ENCODE measurements around the gene PIK3CB. TPM values are rescaled to one million over a fixed set of nuclear protein-coding genes. Genes with fewer than 3 reads are reported as not detected.

Gene PIK3CB
- total and polyA plus RNA-seq, 10 of the 15 experiments (the other 5 are each of a cell fraction or from before 2014, with no cell fraction given) = 5.0 to 18.4 (median 10.4) TPM

DNA sequence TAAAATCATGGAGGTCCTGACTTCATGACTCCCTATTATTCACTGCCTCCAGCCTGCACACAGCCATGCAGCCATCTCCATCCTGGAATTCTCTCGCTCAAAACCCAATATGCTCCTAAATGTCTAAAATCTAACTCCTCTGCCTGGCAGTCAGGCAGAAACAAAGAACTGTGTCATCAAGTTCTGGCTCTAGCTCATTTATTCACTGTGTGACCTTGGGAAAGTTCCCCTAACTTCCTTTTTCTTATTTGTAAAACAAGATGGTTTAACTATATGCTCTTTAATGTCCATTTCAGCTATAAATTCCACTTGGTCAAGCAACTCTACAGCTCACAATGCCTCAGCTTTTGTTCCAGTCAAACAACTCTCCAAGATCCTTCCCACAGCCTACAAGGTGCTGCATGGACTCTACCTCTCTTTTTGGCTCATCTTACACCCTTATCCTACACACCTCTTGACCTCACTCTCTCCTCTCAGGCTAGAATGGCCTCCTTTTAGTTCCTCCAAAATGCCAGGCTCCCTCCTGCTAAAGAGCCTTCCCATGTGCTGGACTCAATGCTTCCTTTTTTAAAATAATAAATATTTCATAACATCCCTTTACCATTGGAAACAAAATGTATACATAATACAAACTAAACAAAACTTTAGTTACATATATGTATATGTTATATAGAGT is 16.4 kb downstream of the PIK3CB start:
- CTCF ChIA-PET = interaction anchor here (0.6 to 1.7 kb wide), 3 partner anchors 11 to 97 kb away, joined by 3 to 6 read pairs (median 5); no protein-coding TSS in a partner anchor

DNA sequence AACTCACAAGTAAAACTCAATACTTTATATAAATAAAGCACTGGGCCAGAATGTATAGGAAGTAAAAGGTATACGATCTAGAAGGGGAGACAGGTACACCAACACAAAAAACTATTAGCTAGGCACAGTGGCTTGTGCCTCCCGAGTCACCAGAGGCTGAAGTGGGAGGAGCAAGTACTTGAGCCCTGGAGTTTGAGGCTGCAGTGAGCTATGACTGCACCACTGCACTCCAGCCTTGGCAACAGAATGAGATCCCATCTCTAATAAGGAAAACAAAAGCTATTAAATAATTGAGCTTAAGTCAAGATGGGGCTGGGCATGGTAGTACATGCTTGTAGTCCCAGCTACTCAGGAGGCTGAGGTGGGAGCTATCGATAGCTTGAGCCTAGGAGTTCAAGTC is 17.0 kb downstream of the PIK3CB start:
- Histone ChIP-seq H3K9ac (ENCODE audit: control insufficient read depth, insufficient read depth, low read length) (no peak overlapping the region), H3K4me2 (ENCODE audit: control insufficient read depth, insufficient read depth) (no peak overlapping the region), H3K27me3 (replicated peaks in 1 of 2; ENCODE audit: control insufficient read depth in 2 of 2, insufficient read depth in 2 of 2, low read length in 1 of 2) (no peaks in the 10 kb centered on the region), H2AFZ (ENCODE audit: control insufficient read depth, low read depth, low read length) (no peak overlapping the region), H3K27ac (ENCODE audit: control insufficient read depth, insufficient read depth) (no peak overlapping the region), H3K4me3 (no peak overlapping the region), H3K36me3 (ENCODE audit: control insufficient read depth in 2 of 2, insufficient read depth in 2 of 2, low read length in 1 of 2) (no peaks in the 10 kb centered on the region), H3K79me2 (ENCODE audit: control insufficient read depth, insufficient read depth, low read length) (peaks cover 14% of the 10 kb centered on the region), H4K20me1 (ENCODE audit: control insufficient read depth, insufficient read depth) (no peaks in the 10 kb centered on the region), H3K9me3 (replicated peaks; ENCODE audit: control insufficient read depth, insufficient read depth, low read length) (no peaks in the 10 kb centered on the region), H3K4me1 (ENCODE audit: control insufficient read depth, insufficient read depth, low read length) (no peaks in the 10 kb centered on the region; the same call in 1 of the 2 replicates)
- FAIRE-seq (no peak), ATAC-seq (no peak; the same call in 1 of the 3 replicates), DNase-seq (ENCODE audit: low read depth, low spot score) (no peak)
- in situ Hi-C loops (cut with MboI) (no loop called here), intact Hi-C loops (cut with micrococcal nuclease; ENCODE audit: unreplicated experiment) (no loop called here)
- POLR2A ChIA-PET = interaction anchor here (0.5 to 1.5 kb wide), 2 partner anchors 24 to 37 kb away, joined by 3 to 4 read pairs; no protein-coding TSS in a partner anchor
- SMC1A ChIA-PET (ENCODE audit: uncharacterized antibody, unreplicated experiment) = interaction anchor here (0.6 to 1.8 kb wide), 8 partner anchors 8 to 210 kb away, joined by 3 to 5 read pairs (median 5); no protein-coding TSS in a partner anchor
- RAD21 ChIA-PET (ENCODE audit: unreplicated experiment) = interaction anchor here (0.6 to 1.7 kb wide), 4 partner anchors 8 to 103 kb away, joined by 3 to 5 read pairs (median 4); partner anchors contain the start of gene PIK3CB
- WGBS (ENCODE audit: insufficient coverage, insufficient replicate concordance, low lambda C conversion rate, missing lambda C conversion rate) = 98% methylated on average over 3 of the region's 3 CpGs
- CTCF ChIA-PET = interaction anchor here (0.5 to 1.7 kb wide), 4 partner anchors 10 to 98 kb away, joined by 3 to 6 read pairs (median 4); no protein-coding TSS in a partner anchor
- BruUV-seq (replicated peaks) = no TSS peak
- TF ChIP-seq, protein P1, sequence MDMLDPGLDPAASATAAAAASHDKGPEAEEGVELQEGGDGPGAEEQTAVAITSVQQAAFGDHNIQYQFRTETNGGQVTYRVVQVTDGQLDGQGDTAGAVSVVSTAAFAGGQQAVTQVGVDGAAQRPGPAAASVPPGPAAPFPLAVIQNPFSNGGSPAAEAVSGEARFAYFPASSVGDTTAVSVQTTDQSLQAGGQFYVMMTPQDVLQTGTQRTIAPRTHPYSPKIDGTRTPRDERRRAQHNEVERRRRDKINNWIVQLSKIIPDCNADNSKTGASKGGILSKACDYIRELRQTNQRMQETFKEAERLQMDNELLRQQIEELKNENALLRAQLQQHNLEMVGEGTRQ (IDR thresholded peaks at IDR 0.05; ENCODE audit: borderline replicate concordance, low read depth, low read length) = no peak
- TF ChIP-seq FOXK2 (IDR thresholded peaks at IDR 0.05) = no peak
- TF ChIP-seq PAX5 (IDR thresholded peaks at IDR 0.05; ENCODE audit: borderline replicate concordance, low read depth, low read length) = no peak
- no peak for TF ChIP-seq MTA2 (IDR thresholded peaks at IDR 0.05; ENCODE audit: low read depth)
- TF ChIP-seq, protein P2, sequence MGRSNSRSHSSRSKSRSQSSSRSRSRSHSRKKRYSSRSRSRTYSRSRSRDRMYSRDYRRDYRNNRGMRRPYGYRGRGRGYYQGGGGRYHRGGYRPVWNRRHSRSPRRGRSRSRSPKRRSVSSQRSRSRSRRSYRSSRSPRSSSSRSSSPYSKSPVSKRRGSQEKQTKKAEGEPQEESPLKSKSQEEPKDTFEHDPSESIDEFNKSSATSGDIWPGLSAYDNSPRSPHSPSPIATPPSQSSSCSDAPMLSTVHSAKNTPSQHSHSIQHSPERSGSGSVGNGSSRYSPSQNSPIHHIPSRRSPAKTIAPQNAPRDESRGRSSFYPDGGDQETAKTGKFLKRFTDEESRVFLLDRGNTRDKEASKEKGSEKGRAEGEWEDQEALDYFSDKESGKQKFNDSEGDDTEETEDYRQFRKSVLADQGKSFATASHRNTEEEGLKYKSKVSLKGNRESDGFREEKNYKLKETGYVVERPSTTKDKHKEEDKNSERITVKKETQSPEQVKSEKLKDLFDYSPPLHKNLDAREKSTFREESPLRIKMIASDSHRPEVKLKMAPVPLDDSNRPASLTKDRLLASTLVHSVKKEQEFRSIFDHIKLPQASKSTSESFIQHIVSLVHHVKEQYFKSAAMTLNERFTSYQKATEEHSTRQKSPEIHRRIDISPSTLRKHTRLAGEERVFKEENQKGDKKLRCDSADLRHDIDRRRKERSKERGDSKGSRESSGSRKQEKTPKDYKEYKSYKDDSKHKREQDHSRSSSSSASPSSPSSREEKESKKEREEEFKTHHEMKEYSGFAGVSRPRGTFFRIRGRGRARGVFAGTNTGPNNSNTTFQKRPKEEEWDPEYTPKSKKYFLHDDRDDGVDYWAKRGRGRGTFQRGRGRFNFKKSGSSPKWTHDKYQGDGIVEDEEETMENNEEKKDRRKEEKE (IDR thresholded peaks at IDR 0.05) = no peak
- TF ChIP-seq NBN (IDR thresholded peaks at IDR 0.05) = no peak
- no peak for TF ChIP-seq PML (IDR thresholded peaks at IDR 0.05; ENCODE audit: low read length)

More for the DNA sequence above, 16.4 kb downstream of the PIK3CB start:
- BruUV-seq (replicated peaks) = no TSS peak
- POLR2A ChIA-PET = interaction anchor here (1.5 kb wide), 1 partner anchor 24 kb away, joined by 3 read pairs; no protein-coding TSS in a partner anchor
- peaks cover 14% of the 10 kb centered on the region for H3K79me2 ChIP-seq (ENCODE audit: control insufficient read depth, insufficient read depth, low read length)
- WGBS (ENCODE audit: insufficient coverage, insufficient replicate concordance, low lambda C conversion rate, missing lambda C conversion rate) = 88% methylated on average over 1 of the region's 1 CpG
- H3K4me2 ChIP-seq (ENCODE audit: control insufficient read depth, insufficient read depth) = no peak overlapping the region
- ATAC-seq (peak; percentile 31; the same call in 2 of the 3 replicates), DNase-seq (ENCODE audit: low read depth, low spot score) (no peak), FAIRE-seq (no peak)
- peak overlapping the region; percentile 1; the same call in 1 of the 2 replicates for H3K27ac ChIP-seq (ENCODE audit: control insufficient read depth, insufficient read depth)
- H3K27me3 ChIP-seq (replicated peaks in 1 of 2; ENCODE audit: control insufficient read depth in 2 of 2, insufficient read depth in 2 of 2, low read length in 1 of 2) = no peaks in the 10 kb centered on the region
- TF ChIP-seq STAT3 (IDR thresholded peaks at IDR 0.05; ENCODE audit: low read depth, low read length) (no peak), NR2F1 (conservative IDR thresholded peaks at IDR 0.05) (0 out of 2 replicates have a peak, but pooled peaks have one; percentile 12)
- H2AFZ ChIP-seq (ENCODE audit: control insufficient read depth, low read depth, low read length) = no peak overlapping the region
- SMC1A ChIA-PET (ENCODE audit: uncharacterized antibody, unreplicated experiment) = interaction anchor here (0.6 to 1.8 kb wide), 8 partner anchors 9 to 211 kb away, joined by 3 to 5 read pairs (median 5); no protein-coding TSS in a partner anchor
- H3K4me3 ChIP-seq = no peak overlapping the region
- no peaks in the 10 kb centered on the region for H4K20me1 ChIP-seq (ENCODE audit: control insufficient read depth, insufficient read depth)
- H3K4me1 ChIP-seq (ENCODE audit: control insufficient read depth, insufficient read depth, low read length) = no peaks in the 10 kb centered on the region; the same call in 1 of the 2 replicates
- in situ Hi-C loops (cut with MboI) = no loop called here
- RAD21 ChIA-PET (ENCODE audit: unreplicated experiment) = interaction anchor here (0.6 to 1.7 kb wide), 4 partner anchors 9 to 102 kb away, joined by 3 to 5 read pairs (median 4); partner anchors contain the start of gene PIK3CB
- H3K36me3 ChIP-seq (ENCODE audit: control insufficient read depth in 2 of 2, insufficient read depth in 2 of 2, low read length in 1 of 2) = no peaks in the 10 kb centered on the region
- H3K9ac ChIP-seq (ENCODE audit: control insufficient read depth, insufficient read depth, low read length) = no peak overlapping the region
- intact Hi-C loops (cut with micrococcal nuclease; ENCODE audit: unreplicated experiment) = no loop called here
- H3K9me3 ChIP-seq (replicated peaks; ENCODE audit: control insufficient read depth, insufficient read depth, low read length) = no peaks in the 10 kb centered on the region
